ENCODE data around the gene BCL11A.

GRCh38 chr2:60533101-60534051, 20.1 kb downstream of the BCL11A start:
- no peak for TF ChIP-seq CTCF (IDR thresholded peaks at IDR 0.05)
- no peak for TF ChIP-seq POLR2A (IDR thresholded peaks at IDR 0.05)
